ENCODE measurements around the gene LGALS14. TPM values are rescaled to one million over a fixed set of nuclear protein-coding genes. Genes with fewer than 3 reads are reported as not detected.

LGALS14 gene
- total and polyA plus RNA-seq, 9 donors = not detected

- WGBS, 3 donors = 64 to 73% (median 71%) methylated on average over 5 of the region's 5 CpGs
- Histone ChIP-seq H3K4me1 (ENCODE audit: insufficient read depth) (no peaks in the 10 kb centered on the region), H3K9me3 (no peaks in the 10 kb centered on the region), H3K27me3 (no peaks in the 10 kb centered on the region), H3K27ac (no peak overlapping the region), H3K36me3 (no peaks in the 10 kb centered on the region), H3K4me3 (no peak overlapping the region)
- intact Hi-C loops (cut with DNase I) = no loop called here
- no peak for TF ChIP-seq EP300 (IDR thresholded peaks at IDR 0.05)
- TF ChIP-seq POLR2A (IDR thresholded peaks at IDR 0.05) = no peak
- no peak for TF ChIP-seq CTCF (IDR thresholded peaks at IDR 0.05)
- no peak for DNase-seq
Observed at GRCh38 chr19:39701291-39701690, 3.0 kb upstream of the LGALS14 start.

- Histone ChIP-seq H3K36me3 (no peaks in the 10 kb centered on the region), H3K9me3 (no peaks in the 10 kb centered on the region), H3K27ac (no peak overlapping the region), H3K4me3 (no peak overlapping the region), H3K4me1 (ENCODE audit: insufficient read depth) (no peaks in the 10 kb centered on the region), H3K27me3 (no peaks in the 10 kb centered on the region)
- intact Hi-C loops (cut with DNase I) = no loop called here
- TF ChIP-seq CTCF (IDR thresholded peaks at IDR 0.05) (no peak), EP300 (IDR thresholded peaks at IDR 0.05) (no peak), POLR2A (IDR thresholded peaks at IDR 0.05) (no peak)
- WGBS, 3 donors = 49 to 56% (median 55%) methylated on average over 8 of the region's 8 CpGs
- no peak for DNase-seq
Observed at GRCh38 chr19:39705578-39706188, 1.4 kb downstream of the LGALS14 start.

GRCh38 chr19:39708594-39708993 lies 4.3 kb downstream of the LGALS14 start:
- no peak for DNase-seq
- H3K36me3 ChIP-seq = no peaks in the 10 kb centered on the region
- H3K4me3 ChIP-seq = no peak overlapping the region
- no peaks in the 10 kb centered on the region for H3K9me3 ChIP-seq
- intact Hi-C loops (cut with DNase I) = no loop called here
- no peaks in the 10 kb centered on the region for H3K4me1 ChIP-seq (ENCODE audit: insufficient read depth)
- no peak overlapping the region for H3K27ac ChIP-seq
- TF ChIP-seq CTCF (IDR thresholded peaks at IDR 0.05) = no peak
- 77 to 79% (median 78%) methylated on average over 6 of the region's 6 CpGs for WGBS, 3 donors
- H3K27me3 ChIP-seq = no peaks in the 10 kb centered on the region

GRCh38 chr19:39709026-39709872 lies 5.0 kb downstream of the LGALS14 start:
- Histone ChIP-seq H3K27ac (no peak overlapping the region), H3K4me1 (ENCODE audit: insufficient read depth) (no peaks in the 10 kb centered on the region), H3K27me3 (no peaks in the 10 kb centered on the region), H3K36me3 (no peaks in the 10 kb centered on the region), H3K9me3 (no peaks in the 10 kb centered on the region), H3K4me3 (no peak overlapping the region)
- intact Hi-C loops (cut with DNase I) = no loop called here
- DNase-seq = no peak
- TF ChIP-seq POLR2A (IDR thresholded peaks at IDR 0.05) (no peak), CTCF (IDR thresholded peaks at IDR 0.05) (no peak), EP300 (IDR thresholded peaks at IDR 0.05) (no peak)
- 78 to 83% (median 81%) methylated on average over 5 of the region's 5 CpGs for WGBS, 3 donors
